PFSK-1 (cell line): ENCODE data around the gene CCN6.

Experiments
- FOXP2 ChIP-seq: optimal IDR thresholded peaks from 2 replicates; pipeline ENCODE3; 2011; ENCODE audit warnings: borderline replicate concordance, control low read depth, inconsistent platforms; ENCODE audit not compliant: insufficient read depth; ENCODE audit errors: extremely low read length, extremely low read depth
- POLR2AphosphoS5 ChIP-seq: IDR thresholded peaks from 2 replicates; pipeline ENCODE4 v1.6.1; 2012; ENCODE audit warnings: low read depth, mild to moderate bottlenecking, control low read depth, low read length, moderate library complexity
- TF ChIP-seq, protein P1 (sequence below), 2 experiments: IDR thresholded peaks; 2 replicates each; pipeline versions ENCODE4 v1.6.1 to v1.8.0; 2011 to 2012; ENCODE audit warnings: low read depth in 2 of 2, low read length in 2 of 2, control low read depth in 1 of 2, inconsistent platforms in 1 of 2, mild to moderate bottlenecking in 1 of 2, moderate library complexity in 1 of 2; ENCODE audit not compliant: insufficient read depth in 1 of 2

GRCh38 chr6:112050429-112050828, 3.5 kb upstream of the CCN6 start:
- TF ChIP-seq POLR2AphosphoS5 (no peak), FOXP2 (no peak)
- TF ChIP-seq, protein P1, sequence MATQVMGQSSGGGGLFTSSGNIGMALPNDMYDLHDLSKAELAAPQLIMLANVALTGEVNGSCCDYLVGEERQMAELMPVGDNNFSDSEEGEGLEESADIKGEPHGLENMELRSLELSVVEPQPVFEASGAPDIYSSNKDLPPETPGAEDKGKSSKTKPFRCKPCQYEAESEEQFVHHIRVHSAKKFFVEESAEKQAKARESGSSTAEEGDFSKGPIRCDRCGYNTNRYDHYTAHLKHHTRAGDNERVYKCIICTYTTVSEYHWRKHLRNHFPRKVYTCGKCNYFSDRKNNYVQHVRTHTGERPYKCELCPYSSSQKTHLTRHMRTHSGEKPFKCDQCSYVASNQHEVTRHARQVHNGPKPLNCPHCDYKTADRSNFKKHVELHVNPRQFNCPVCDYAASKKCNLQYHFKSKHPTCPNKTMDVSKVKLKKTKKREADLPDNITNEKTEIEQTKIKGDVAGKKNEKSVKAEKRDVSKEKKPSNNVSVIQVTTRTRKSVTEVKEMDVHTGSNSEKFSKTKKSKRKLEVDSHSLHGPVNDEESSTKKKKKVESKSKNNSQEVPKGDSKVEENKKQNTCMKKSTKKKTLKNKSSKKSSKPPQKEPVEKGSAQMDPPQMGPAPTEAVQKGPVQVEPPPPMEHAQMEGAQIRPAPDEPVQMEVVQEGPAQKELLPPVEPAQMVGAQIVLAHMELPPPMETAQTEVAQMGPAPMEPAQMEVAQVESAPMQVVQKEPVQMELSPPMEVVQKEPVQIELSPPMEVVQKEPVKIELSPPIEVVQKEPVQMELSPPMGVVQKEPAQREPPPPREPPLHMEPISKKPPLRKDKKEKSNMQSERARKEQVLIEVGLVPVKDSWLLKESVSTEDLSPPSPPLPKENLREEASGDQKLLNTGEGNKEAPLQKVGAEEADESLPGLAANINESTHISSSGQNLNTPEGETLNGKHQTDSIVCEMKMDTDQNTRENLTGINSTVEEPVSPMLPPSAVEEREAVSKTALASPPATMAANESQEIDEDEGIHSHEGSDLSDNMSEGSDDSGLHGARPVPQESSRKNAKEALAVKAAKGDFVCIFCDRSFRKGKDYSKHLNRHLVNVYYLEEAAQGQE (IDR thresholded peaks at IDR 0.05; ENCODE audit: insufficient read depth in 1 of 2, low read depth in 2 of 2, low read length in 2 of 2) = no peak
